Ammon's horn (tissue), 1 donor: ENCODE data around the gene POR.
"Not testable (repeated sequence)": the region's sequence is repeated elsewhere in the genome, so short reads cannot be mapped to it uniquely, and the experiment has no call there.

Experiments used
- DNase-seq: peaks from one replicate; pipeline ENCODE4 v3.0.0-alpha.2; 2016; ENCODE audit warnings: low spot score

Gene POR

DNA sequence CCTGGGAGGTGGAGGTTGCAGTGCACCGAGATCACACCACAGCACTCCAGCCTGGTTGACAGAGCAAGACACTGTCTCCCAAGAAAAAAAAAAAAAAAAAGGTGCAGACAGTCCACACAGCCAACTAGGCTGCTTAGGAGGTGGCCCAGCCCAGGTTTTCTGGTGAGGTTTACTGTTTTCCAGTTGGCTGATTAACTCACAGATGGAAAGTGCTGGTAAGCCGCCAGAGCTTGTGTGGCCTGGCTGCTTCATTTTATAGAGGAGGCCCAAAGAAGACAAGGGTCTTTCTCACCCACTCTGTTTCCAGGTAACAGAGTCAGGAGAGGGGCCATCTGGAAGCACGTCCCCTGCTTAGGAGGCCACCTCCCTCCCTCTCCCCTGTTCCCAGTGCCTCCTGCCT is 29.9 kb upstream of the POR start:
- DNase-seq, result no peak

GRCh38 chr7:75887669-75888369 is 27.1 kb upstream of the POR start:
- DNase-seq, result no peak

DNA sequence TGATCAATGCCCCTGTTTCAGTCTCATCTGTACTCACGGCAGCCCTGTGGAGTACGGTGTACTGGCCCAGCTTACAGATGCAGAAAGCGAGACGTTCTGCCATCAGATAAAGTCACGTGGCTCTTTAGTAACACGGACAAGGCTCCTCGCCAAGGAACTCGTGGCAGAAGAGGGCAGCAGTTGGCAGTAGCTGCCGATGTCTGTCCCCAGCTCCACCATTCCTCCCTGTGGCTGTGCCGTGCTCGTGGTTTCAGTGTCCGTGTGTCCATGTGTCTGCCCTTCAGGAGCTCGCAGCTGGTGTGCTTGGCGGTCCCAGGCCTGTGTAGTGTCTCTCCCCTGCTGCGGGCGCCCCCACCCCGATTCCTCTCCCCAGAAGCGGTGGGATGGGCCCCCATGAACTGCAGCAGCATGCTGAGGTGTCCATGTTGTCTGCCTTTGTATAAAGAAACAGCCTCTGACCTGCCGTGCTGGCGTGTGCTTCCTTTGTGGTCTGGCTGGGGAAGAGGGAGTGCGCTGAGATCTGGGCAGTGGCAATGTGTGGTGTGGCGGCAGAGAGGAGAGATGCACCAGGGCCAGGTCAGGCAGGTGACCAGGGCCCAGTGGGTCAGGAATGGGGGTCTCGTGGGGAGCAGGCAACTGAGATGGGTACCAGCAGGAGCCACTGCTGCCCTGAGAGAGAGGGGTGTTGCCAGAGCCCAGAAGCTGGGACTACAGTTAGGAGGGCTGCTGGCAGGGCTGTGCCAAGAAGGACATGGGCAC is 26.3 kb upstream of the POR start:
- peak; percentile 89 for DNase-seq

DNA sequence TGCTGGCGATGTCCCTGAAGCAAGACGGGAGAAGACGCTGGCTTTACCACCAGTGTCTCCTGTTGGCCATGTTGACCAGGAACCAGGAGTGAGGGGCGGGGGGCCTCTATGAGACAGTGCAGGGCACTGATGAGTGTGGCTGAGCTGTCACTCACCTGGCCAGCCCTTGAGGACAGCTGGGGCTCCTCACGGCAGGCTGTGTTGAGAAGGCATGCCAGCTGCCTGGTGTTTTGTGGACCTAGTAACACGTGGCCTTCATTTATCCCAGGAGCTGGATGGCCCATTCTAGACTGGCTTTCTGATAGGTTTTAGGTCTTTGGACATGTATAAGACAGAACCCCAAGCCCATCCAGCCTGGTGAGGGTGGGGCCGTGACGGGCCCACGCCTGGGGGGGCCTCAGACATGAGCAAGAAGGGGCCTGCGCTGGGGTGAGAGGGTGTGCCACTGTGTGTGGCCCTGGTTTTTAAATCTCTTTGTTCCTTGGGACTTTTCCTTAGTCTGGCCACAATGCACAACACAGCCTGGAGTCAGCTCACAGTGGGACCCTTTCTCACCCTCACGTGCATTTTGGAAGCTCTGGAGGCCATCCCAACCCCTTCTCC is 25.6 kb upstream of the POR start:
- DNase-seq, result no peak

GRCh38 chr7:75889826-75890225 is 25.1 kb upstream of the POR start:
- no peak for DNase-seq

DNA sequence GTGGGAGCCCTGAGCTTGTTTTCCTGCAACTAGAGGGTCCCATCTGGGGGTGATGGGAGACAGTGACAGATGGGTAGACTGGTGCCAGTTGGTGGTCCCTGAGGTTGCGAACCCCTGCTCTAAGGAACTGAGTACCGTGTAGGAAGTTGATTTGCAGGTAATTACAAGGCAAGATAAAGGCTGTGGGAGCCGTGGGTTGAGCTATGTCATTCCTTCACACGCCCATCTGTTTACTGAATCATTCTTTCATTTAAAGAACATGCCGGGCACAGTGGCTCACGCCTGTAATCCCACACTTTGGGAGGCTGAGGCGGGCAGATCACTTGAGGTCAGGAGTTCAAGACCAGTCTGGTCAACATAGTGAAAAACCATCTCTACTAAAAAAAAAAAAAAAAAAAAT is 23.7 kb upstream of the POR start:
- DNase-seq, result not testable (repeated sequence)

DNA sequence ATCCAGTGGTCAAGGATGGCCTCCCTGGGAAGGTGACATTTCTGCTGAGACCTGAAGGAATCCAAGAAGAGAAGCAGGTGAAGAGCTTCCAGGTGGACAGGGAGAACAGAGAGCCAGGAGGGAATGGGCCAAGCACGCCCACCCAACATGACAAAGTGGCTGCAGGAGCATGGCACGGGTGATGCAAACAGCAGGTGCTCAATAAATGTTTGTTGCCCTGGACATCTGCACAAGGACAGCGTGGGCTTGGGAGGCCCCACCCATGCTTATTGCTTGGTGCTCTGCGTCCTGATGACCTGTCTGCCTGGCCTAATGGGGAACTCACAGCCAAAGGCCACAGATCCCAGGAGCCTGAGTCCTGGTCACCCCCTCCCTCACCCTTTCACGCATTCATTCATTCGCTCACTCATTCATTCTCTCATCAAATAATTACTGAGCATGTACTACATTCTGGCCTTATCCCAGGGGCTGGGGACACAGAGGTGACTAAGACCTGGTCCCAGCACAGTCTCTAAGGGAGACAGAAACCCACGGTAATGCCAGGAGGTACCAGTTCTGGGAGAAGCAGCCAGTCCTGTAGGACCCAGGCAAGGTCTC is 23.0 kb upstream of the POR start:
- no peak for DNase-seq

DNA sequence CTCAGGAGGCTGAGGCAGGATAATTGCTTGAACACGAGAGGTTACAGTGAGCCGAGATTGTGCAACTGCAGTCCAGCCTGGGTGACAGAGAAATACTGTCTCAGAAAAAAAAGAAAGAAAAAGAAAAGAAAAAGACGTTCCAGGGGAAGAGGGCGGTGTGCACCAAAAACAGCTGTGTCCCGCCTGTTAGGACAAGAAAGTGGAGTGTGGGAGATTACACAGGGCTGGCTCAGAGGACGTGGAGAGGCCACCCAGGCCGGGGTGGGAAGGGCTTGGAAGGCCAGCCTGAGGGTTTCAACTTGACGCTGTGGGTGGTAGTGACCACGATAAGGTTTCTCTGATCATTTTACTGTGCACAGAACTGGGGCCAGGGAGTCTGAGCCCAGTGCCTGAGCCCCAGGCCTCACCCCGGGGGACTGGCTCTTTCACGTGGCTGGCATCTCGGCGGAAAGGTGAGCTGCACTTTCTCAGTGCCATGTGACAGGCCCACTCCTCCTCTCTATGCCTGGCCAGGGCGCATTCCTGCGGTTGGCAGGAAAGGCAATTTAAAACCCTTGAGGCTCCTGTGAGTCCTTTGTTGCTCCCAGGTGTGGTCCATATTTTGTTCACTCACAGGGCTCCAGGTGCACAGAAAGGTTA is 22.2 kb upstream of the POR start:
- DNase-seq, result no peak

DNA sequence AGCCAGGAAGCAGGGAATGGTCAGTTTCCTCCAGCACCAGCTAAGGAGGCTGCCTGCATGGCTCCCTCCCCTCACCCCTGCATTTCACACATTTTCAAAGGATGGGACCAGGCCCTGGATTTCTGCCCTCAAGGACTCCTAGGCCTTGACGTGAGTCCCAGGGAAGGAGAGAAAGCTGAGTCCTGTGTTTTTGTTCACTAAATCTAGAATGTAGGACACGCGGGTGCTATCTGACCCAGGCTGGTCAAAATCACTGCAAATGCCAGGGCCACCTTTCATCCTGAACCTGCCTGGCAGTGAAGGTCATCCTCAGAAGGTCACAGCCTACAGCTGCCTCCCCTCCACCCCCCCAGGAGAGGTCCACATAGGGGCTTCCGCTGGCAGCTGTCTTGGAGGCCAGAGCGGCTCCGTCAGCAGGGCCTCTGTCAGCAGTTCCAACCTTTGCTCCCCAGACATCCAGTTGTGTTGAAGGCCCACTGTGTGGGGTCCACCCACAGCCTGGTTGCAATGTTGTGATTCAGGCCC is 18.1 kb upstream of the POR start:
- no peak for DNase-seq

GRCh38 chr7:75900617-75901315 is 14.2 kb upstream of the POR start:
- no peak for DNase-seq

- DNase-seq, result peak; percentile 86
Observed at GRCh38 chr7:75905785-75906604, 9.0 kb upstream of the POR start.

- no peak for DNase-seq
Observed at GRCh38 chr7:75906991-75907667, 7.8 kb upstream of the POR start.

DNA sequence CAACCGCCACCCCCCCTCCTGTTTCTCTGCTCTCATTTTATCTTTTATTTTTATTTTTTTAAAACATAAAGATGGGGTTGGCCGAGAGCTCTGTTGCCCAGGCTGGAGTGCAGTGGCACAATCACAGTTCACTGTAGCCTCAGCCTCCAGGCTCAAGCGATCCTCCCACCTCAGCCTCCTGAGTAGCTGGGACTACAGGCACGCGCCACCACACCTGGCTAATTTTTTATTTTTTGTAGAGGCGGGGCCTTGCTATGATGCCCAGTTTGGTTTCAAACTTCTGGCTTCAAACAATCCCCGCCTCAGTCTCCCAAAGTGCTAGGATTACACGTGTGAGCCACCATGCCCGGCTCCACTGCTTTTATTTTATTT is 7.3 kb upstream of the POR start:
- DNase-seq, result not testable (repeated sequence)

DNA sequence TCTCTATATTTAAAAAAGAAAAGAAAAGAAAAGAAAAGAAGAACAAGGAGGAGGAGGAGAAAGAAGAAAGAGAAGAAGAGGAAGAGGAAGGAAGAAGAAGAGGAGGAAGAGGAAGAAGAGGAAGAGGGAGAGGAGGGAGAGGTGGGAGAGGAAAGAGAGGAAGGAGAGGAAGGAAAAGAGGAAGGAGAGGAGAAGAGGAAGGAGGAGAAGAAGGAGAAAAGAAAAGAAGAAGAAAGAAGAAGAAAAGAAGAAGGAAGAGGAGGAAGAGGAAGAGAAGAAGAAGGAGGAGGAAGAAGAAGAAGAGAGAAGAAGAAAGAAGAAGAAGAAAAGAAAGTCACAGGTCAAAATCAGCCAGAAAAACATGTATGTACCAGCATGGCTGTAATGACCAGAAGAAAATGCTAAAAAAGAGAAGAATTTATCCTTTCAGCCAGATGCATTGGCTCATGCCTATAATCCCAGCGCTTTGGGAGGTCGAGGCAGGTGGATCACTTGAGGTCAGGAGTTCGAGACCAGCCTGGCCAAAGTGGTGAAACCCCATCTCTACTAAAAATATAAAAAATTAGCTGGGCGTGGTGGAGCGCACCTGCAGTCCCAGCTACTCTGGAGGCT is 5.3 kb upstream of the POR start:
- DNase-seq, result no peak

GRCh38 chr7:75911186-75911585 is 3.8 kb upstream of the POR start:
- not testable (repeated sequence) for DNase-seq

DNA sequence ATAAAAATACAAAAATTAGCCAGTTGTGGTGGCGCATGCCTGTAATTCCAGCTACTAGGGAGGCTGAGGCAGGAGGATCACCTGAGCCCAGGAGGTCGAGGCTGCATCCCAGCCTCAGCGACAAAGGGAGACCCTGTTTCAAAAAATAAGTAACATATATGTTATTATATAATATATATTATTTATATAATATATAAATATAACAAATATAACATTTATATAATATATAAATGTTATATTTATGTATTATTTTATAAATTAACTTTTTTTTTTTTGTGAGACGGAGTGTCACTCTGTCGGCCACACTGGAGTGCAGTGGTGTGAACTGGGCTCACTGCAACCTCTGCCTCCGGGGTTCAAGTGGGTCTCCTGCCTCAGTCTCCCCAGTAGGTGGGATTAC is 1.5 kb upstream of the POR start:
- DNase-seq, result no peak

GRCh38 chr7:75914169-75914654 is 743 bp upstream of the POR start:
- no peak for DNase-seq

GRCh38 chr7:75915416-75916156 is 631 bp downstream of the POR start:
- DNase-seq, result peak; percentile 27

DNA sequence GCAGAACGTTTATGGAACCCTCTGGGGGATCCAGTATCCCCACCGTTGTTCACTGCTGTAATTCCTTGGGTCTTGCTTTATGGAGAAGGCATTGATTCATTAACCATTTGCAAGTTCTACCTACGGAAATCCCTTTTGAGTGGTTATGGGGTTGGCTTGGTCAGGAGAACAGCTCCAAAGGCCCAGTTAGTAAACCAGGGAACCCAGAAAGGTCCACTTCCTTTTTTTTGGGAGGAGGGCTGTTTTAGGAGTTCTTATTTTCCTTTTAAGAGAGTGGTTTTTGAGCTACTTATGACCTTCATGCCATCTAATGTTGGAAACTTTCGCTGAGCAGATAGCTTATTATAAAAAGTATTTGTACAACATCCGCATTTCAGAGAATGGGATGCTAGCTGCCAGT is 1.3 kb downstream of the POR start:
- no peak for DNase-seq
